Endothelial cell (in vitro differentiated cells): ENCODE results near the gene PUM2. TPM values are rescaled to one million over a fixed set of nuclear protein-coding genes. Genes with fewer than 3 reads are reported as not detected.

Experiments
- DNase-seq: peaks from one replicate; pipeline ENCODE4 v3.0.0; 2021; ENCODE audit warnings: low spot score
- H3K27ac Mint-ChIP-seq: one replicate; pipeline ENCODE4 v1.8.0; 2021; ENCODE audit warnings: mixed read lengths, inconsistent platforms; ENCODE audit not compliant: unreplicated experiment
- H3K27me3 Mint-ChIP-seq: one replicate; pipeline ENCODE4 v1.8.0; 2021; ENCODE audit warnings: mild to moderate bottlenecking, moderate library complexity, mixed read lengths, inconsistent platforms; ENCODE audit not compliant: unreplicated experiment
- H3K36me3 Mint-ChIP-seq: one replicate; pipeline ENCODE4 v1.8.0; 2021; ENCODE audit warnings: mild to moderate bottlenecking, low read depth, mixed read lengths, inconsistent platforms; ENCODE audit not compliant: unreplicated experiment
- H3K4me1 Mint-ChIP-seq: one replicate; pipeline ENCODE4 v1.8.0; 2021; ENCODE audit warnings: mild to moderate bottlenecking, mixed read lengths, inconsistent platforms; ENCODE audit not compliant: unreplicated experiment
- H3K4me3 Mint-ChIP-seq: one replicate; pipeline ENCODE4 v1.8.0; 2021; ENCODE audit warnings: mild to moderate bottlenecking, mixed read lengths, inconsistent platforms; ENCODE audit not compliant: unreplicated experiment
- H3K9me3 Mint-ChIP-seq: one replicate; pipeline ENCODE4 v1.8.0; 2021; ENCODE audit warnings: mixed read lengths, inconsistent platforms; ENCODE audit not compliant: unreplicated experiment
- total RNA-seq: library from RNA; stranded (reverse); fragmentation: NEBNext Ultra II Directional; extraction: Animal tissue kit (Norgen Biotek cat#: 25700); gene quantifications from one replicate; pipeline ENCODE4 v1.2.1, GENCODE V29; 2021; ENCODE audit not compliant: unreplicated experiment
- TF ChIP-seq, protein P1 (sequence below): fragments of 200-600 bp; sonication (generic); IDR thresholded peaks from one replicate; pipeline ENCODE4 v1.5.0; 2021; ENCODE audit warnings: antibody characterized with exemption; ENCODE audit not compliant: unreplicated experiment

The PUM2 gene
- total RNA-seq, 1 donor from 2014 or later = 75.3 TPM

GRCh38 chr2:20267529-20267928 lies 83.1 kb downstream of the PUM2 start:
- Mint-ChIP-seq H3K4me3 (no peak overlapping the region), H3K9me3 (no peaks in the 10 kb centered on the region), H3K27me3 (peaks cover 5% of the 10 kb centered on the region), H3K36me3 (peaks cover 6% of the 10 kb centered on the region), H3K27ac (no peak overlapping the region), H3K4me1 (no peaks in the 10 kb centered on the region)
- no peak for DNase-seq
- TF ChIP-seq, protein P1, sequence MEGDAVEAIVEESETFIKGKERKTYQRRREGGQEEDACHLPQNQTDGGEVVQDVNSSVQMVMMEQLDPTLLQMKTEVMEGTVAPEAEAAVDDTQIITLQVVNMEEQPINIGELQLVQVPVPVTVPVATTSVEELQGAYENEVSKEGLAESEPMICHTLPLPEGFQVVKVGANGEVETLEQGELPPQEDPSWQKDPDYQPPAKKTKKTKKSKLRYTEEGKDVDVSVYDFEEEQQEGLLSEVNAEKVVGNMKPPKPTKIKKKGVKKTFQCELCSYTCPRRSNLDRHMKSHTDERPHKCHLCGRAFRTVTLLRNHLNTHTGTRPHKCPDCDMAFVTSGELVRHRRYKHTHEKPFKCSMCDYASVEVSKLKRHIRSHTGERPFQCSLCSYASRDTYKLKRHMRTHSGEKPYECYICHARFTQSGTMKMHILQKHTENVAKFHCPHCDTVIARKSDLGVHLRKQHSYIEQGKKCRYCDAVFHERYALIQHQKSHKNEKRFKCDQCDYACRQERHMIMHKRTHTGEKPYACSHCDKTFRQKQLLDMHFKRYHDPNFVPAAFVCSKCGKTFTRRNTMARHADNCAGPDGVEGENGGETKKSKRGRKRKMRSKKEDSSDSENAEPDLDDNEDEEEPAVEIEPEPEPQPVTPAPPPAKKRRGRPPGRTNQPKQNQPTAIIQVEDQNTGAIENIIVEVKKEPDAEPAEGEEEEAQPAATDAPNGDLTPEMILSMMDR = no peak

- TF ChIP-seq, protein P1 = no peak
- Mint-ChIP-seq H3K4me3 (no peak overlapping the region), H3K9me3 (no peaks in the 10 kb centered on the region), H3K27ac (no peak overlapping the region), H3K27me3 (peaks cover 6% of the 10 kb centered on the region), H3K4me1 (no peaks in the 10 kb centered on the region), H3K36me3 (peaks cover 6% of the 10 kb centered on the region)
- DNase-seq = no peak
Measured at GRCh38 chr2:20264629-20265028, 86.0 kb downstream of the PUM2 start.

- Mint-ChIP-seq H3K4me3 (no peak overlapping the region), H3K27me3 (peaks cover 3% of the 10 kb centered on the region), H3K4me1 (no peaks in the 10 kb centered on the region), H3K27ac (no peak overlapping the region), H3K9me3 (no peaks in the 10 kb centered on the region), H3K36me3 (peaks cover 10% of the 10 kb centered on the region)
- TF ChIP-seq, protein P1 = no peak
- DNase-seq = no peak
Measured at GRCh38 chr2:20257411-20257810, 93.2 kb downstream of the PUM2 start.

DNA sequence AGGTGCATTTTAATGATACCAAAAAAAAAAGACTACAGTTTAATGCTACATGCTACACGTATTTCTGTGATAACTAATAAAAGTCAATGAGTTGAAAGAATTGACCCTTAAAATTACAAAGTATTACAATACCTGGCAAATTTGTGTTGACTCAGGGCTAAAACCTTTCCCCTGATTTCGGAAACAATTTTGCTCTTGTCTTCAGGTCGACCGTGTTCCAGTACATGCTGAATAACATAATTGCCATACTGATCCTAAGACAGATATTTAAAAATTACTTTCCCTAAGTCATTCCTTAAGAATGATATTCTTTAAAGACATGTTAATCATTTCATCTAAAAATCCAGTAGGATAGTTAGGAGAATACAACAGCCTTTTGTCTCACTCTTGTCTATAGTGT lies 95.9 kb downstream of the PUM2 start:
- H3K27ac Mint-ChIP-seq = no peak overlapping the region
- H3K4me3 Mint-ChIP-seq = no peak overlapping the region
- no peak for DNase-seq
- H3K4me1 Mint-ChIP-seq = no peaks in the 10 kb centered on the region
- H3K27me3 Mint-ChIP-seq = no peaks in the 10 kb centered on the region
- H3K9me3 Mint-ChIP-seq = no peaks in the 10 kb centered on the region
- H3K36me3 Mint-ChIP-seq = peaks cover 18% of the 10 kb centered on the region
- TF ChIP-seq, protein P1 = no peak

DNA sequence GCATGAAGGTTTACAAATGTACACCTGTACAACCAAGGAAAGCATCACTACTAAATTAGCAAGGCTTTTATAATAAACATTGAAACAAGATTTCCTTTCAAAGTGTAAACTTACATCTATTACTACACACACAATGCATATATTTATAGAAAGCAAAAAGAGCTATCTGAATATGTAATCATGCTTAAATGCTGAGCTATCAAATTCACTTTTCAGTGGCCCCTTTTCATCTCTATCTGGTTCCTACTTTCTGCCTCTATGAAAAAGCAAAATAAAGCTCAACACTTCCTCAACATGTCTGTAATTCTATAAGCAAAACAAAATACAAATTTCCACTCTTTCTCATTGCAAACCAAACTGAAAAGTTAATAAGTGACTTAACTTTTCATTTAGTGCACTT lies 100.2 kb downstream of the PUM2 start:
- Mint-ChIP-seq H3K9me3 (no peaks in the 10 kb centered on the region), H3K4me1 (no peaks in the 10 kb centered on the region), H3K27me3 (no peaks in the 10 kb centered on the region), H3K36me3 (peaks cover 19% of the 10 kb centered on the region), H3K4me3 (no peak overlapping the region), H3K27ac (no peak overlapping the region)
- no peak for DNase-seq
- TF ChIP-seq, protein P1 = no peak
